H1 (cell line): ENCODE measurements around the gene ANKIB1. TPM values are rescaled to one million over a fixed set of nuclear protein-coding genes. Genes with fewer than 3 reads are reported as not detected.

Experiments used
- CTCF ChIA-PET: fragments of 300-600 bp; sonication (Branson Sonifier 250); formaldehyde crosslinking; loops from one replicate; lab custom pipeline; 2021; ENCODE audit not compliant: partially characterized antibody; lab: Charles Lee
- POLR2A ChIA-PET: fragments of 300-600 bp; sonication (Branson Sonifier 250); formaldehyde crosslinking; loops from one replicate; lab custom pipeline; 2021; ENCODE audit warnings: inconsistent platforms; ENCODE audit not compliant: partially characterized antibody; lab: Charles Lee
- DNase-seq, 2 experiments: peaks; one replicate each; pipeline versions ENCODE4 v3.0.0 to v3.0.0-alpha.2; 2010 to 2022; ENCODE audit warnings: low spot score in 2 of 2, low read depth in 1 of 2, mixed read lengths in 1 of 2
- FAIRE-seq: peaks from 2 replicates; lab custom pipeline; 2011; peaks lifted over from hg19 to GRCh38; lab: Jason Lieb, UNC
- H2AFZ ChIP-seq: 2 replicates; pipeline ENCODE4 v1.8.1; 2012; ENCODE audit warnings: low read length, inconsistent platforms
- H2AK5ac ChIP-seq: 2 replicates; pipeline ENCODE4 v1.6.1; 2013; ENCODE audit warnings: low read depth, low read length
- H2BK120ac ChIP-seq: replicated peaks from 2 replicates; pipeline ENCODE3; 2013; ENCODE audit warnings: low read depth, low read length, inconsistent platforms
- H2BK12ac ChIP-seq: 2 replicates; pipeline ENCODE4 v1.6.1; 2013; ENCODE audit warnings: low read depth, low read length
- H2BK15ac ChIP-seq: 2 replicates; pipeline ENCODE4 v1.6.1; 2013; ENCODE audit warnings: low read length
- H2BK20ac ChIP-seq: 2 replicates; pipeline ENCODE4 v1.6.1; 2013; ENCODE audit warnings: low read length
- H2BK5ac ChIP-seq: 2 replicates; pipeline ENCODE4 v1.6.1; 2013; ENCODE audit warnings: low read depth, low read length
- H3K14ac ChIP-seq: 2 replicates; pipeline ENCODE4 v1.6.1; 2013; ENCODE audit warnings: inconsistent platforms; ENCODE audit not compliant: insufficient read length
- H3K18ac ChIP-seq: 2 replicates; pipeline ENCODE4 v1.6.1; 2013; ENCODE audit warnings: low read length; ENCODE audit errors: extremely low read depth
- H3K23ac ChIP-seq: 2 replicates; pipeline ENCODE4 v1.6.1; 2013; ENCODE audit warnings: inconsistent platforms; ENCODE audit not compliant: insufficient read length
- H3K23me2 ChIP-seq: 2 replicates; pipeline ENCODE4 v1.6.1; 2013; ENCODE audit warnings: low read depth, low read length
- H3K27ac ChIP-seq: 2 replicates; pipeline ENCODE4 v1.6.1; 2011; ENCODE audit warnings: low read depth, low read length, inconsistent platforms
- H3K27me3 ChIP-seq, 4 experiments: replicated peaks in 1 of 4; 1 replicate in 1 of 4; 2 replicates in 3 of 4; pipeline versions ENCODE4 v1.6.1 to v1.8.1; 2011 to 2013; ENCODE audit warnings: low read length in 3 of 4, mild to moderate bottlenecking in 3 of 4, inconsistent platforms in 2 of 4, mixed read lengths in 2 of 4, moderate library complexity in 1 of 4; ENCODE audit not compliant: control insufficient read depth in 3 of 4, insufficient read depth in 3 of 4; ENCODE audit errors: extremely low read depth in 1 of 4
- H3K36me3 ChIP-seq, 4 experiments: 2 replicates each; pipeline versions ENCODE4 v1.6.1 to v1.8.1; 2011 to 2013; ENCODE audit warnings: mild to moderate bottlenecking in 4 of 4, low read length in 3 of 4, moderate library complexity in 2 of 4, control low read depth in 1 of 4, inconsistent platforms in 1 of 4; ENCODE audit not compliant: insufficient read depth in 4 of 4, control insufficient read depth in 2 of 4
- H3K4ac ChIP-seq: replicated peaks from 2 replicates; pipeline ENCODE3; 2013; ENCODE audit warnings: low read length, low read depth, mixed read lengths, inconsistent platforms; ENCODE audit not compliant: insufficient read length
- H3K4me1 ChIP-seq, 4 experiments: replicated peaks in 1 of 4; 1 replicate in 1 of 4; 2 replicates in 3 of 4; pipeline versions ENCODE4 v1.6.1 to v1.8.1; 2011 to 2013; ENCODE audit warnings: low read length in 3 of 4, inconsistent platforms in 2 of 4, mixed read lengths in 1 of 4; ENCODE audit not compliant: insufficient read depth in 4 of 4, control insufficient read depth in 3 of 4
- H3K4me2 ChIP-seq, 2 experiments: 2 replicates each; pipeline versions ENCODE4 v1.6.1 to v1.8.1; 2011 to 2013; ENCODE audit warnings: low read depth in 2 of 2, low read length in 2 of 2, control low read depth in 1 of 2, inconsistent platforms in 1 of 2, mild to moderate bottlenecking in 1 of 2; ENCODE audit not compliant: insufficient read depth in 1 of 2
- H3K4me3 ChIP-seq, 4 experiments: fragments of 200-600, 300-600 bp in 1 of 4; sonication (generic), shearing (Covaris generic), sonication (Bioruptor Twin) in 1 of 4; 2 replicates each; pipeline versions ENCODE4 v1.5.1 to v1.8.1; 2011 to 2016; ENCODE audit warnings: low read length in 4 of 4, low read depth in 3 of 4, control low read depth in 2 of 4, inconsistent platforms in 2 of 4, mild to moderate bottlenecking in 2 of 4, mixed read lengths in 1 of 4, moderate library complexity in 1 of 4; ENCODE audit not compliant: insufficient read depth in 2 of 4; ENCODE audit errors: extremely low read depth in 1 of 4
- H3K56ac ChIP-seq: replicated peaks from 2 replicates; pipeline ENCODE3; 2013; ENCODE audit warnings: low read depth, mild to moderate bottlenecking, mixed read lengths, low read length, inconsistent platforms; ENCODE audit not compliant: insufficient read length
- H3K79me1 ChIP-seq: 2 replicates; pipeline ENCODE4 v1.6.1; 2013; ENCODE audit warnings: low read depth, low read length, control low read depth
- H3K79me2 ChIP-seq, 2 experiments: 2 replicates each; pipeline versions ENCODE4 v1.6.1 to v1.8.1; 2012 to 2013; ENCODE audit warnings: low read length in 2 of 2, mild to moderate bottlenecking in 2 of 2, inconsistent platforms in 1 of 2; ENCODE audit not compliant: insufficient read depth in 2 of 2, control insufficient read depth in 1 of 2
- H3K9ac ChIP-seq, 4 experiments: replicated peaks in 1 of 4; 1 replicate in 1 of 4; 2 replicates in 3 of 4; pipeline versions ENCODE4 v1.6.1 to v1.8.1; 2011 to 2013; ENCODE audit warnings: low read depth in 3 of 4, low read length in 3 of 4, control low read depth in 2 of 4, mild to moderate bottlenecking in 2 of 4, moderate library complexity in 2 of 4, inconsistent platforms in 1 of 4; ENCODE audit errors: extremely low read depth in 1 of 4
- H3K9me3 ChIP-seq, 2 experiments: 2 replicates each; pipeline versions ENCODE4 v1.6.1 to v1.8.1; 2012 to 2013; ENCODE audit warnings: mild to moderate bottlenecking in 2 of 2, moderate library complexity in 2 of 2, control low read depth in 1 of 2, inconsistent platforms in 1 of 2, low read depth in 1 of 2, low read length in 1 of 2, mixed read lengths in 1 of 2; ENCODE audit not compliant: insufficient read depth in 2 of 2
- H4K20me1 ChIP-seq, 2 experiments: replicated peaks in 1 of 2; 2 replicates each; pipeline versions ENCODE3 to v1.8.1; 2011 to 2013; ENCODE audit warnings: inconsistent platforms in 2 of 2, low read length in 2 of 2, mild to moderate bottlenecking in 1 of 2; ENCODE audit not compliant: insufficient read depth in 2 of 2, control insufficient read depth in 1 of 2
- H4K5ac ChIP-seq: 2 replicates; pipeline ENCODE4 v1.6.1; 2013; ENCODE audit warnings: low read length, low read depth, mixed read lengths, inconsistent platforms; ENCODE audit not compliant: insufficient read length
- H4K8ac ChIP-seq: 2 replicates; pipeline ENCODE4 v1.8.0; 2013; ENCODE audit warnings: mild to moderate bottlenecking, moderate library complexity, low read length, inconsistent platforms; ENCODE audit not compliant: insufficient read depth; ENCODE audit errors: extremely low read depth
- H4K91ac ChIP-seq: replicated peaks from 2 replicates; pipeline ENCODE3; 2013; ENCODE audit warnings: low read length, mixed read lengths, inconsistent platforms; ENCODE audit not compliant: insufficient read length
- ATF2 ChIP-seq: IDR thresholded peaks from 2 replicates; pipeline ENCODE4 v1.6.1; 2012; ENCODE audit warnings: low read length, inconsistent platforms
- FOSL1 ChIP-seq: IDR thresholded peaks from 2 replicates; pipeline ENCODE4 v1.6.1; 2011; ENCODE audit warnings: mild to moderate bottlenecking, low read depth, low read length, moderate library complexity; ENCODE audit not compliant: insufficient read depth
- GABPA ChIP-seq: IDR thresholded peaks from 2 replicates; pipeline ENCODE4 v1.6.1; 2011; ENCODE audit warnings: mild to moderate bottlenecking, low read length, moderate library complexity, borderline replicate concordance; ENCODE audit not compliant: insufficient read depth
- RXRA ChIP-seq: IDR thresholded peaks from 2 replicates; pipeline ENCODE4 v1.6.1; 2011; ENCODE audit warnings: low read depth, mild to moderate bottlenecking, low read length, moderate library complexity; ENCODE audit not compliant: insufficient read depth
- SAP30 ChIP-seq: fragments of 300-600 bp; sonication (generic); IDR thresholded peaks from 2 replicates; pipeline ENCODE4 v1.7.1; 2012; ENCODE audit warnings: low read length, moderate library complexity, mild to moderate bottlenecking, inconsistent platforms; ENCODE audit not compliant: insufficient read depth, insufficient replicate concordance
- WGBS, 2 experiments: shearing (Covaris generic) in 1 of 2; methylation state at CpG; one replicate each; pipeline versions ENCODE4 v1.1.6 to v1.1.7; 2013 to 2015; ENCODE audit warnings: low lambda C conversion rate in 2 of 2, mixed read lengths in 2 of 2, inconsistent platforms in 1 of 2, low coverage in 1 of 2, missing lambda C conversion rate in 1 of 2; ENCODE audit not compliant: insufficient replicate concordance in 2 of 2, insufficient coverage in 1 of 2, insufficient read length in 1 of 2; ENCODE audit errors: extremely low coverage in 1 of 2, missing lambda C conversion rate in 1 of 2; 5-methylcytosine and 5-hydroxymethylcytosine counted together
- polyA plus RNA-seq, 7 experiments: library from polyadenylated mRNA; depleted of rRNA in 3 of 7; stranded (reverse) in 5 of 7; unstranded in 2 of 7; fragments of >200 nt in 5 of 7; fragments of 200-250 nt in 2 of 7; gene quantifications; 1 replicate in 5 of 7; 2 replicates in 1 of 7; 4 replicates in 1 of 7; pipeline versions ENCODE4 v1.2.1 to v1.2.3, GENCODE V29; 2011 to 2013; ENCODE audit warnings: missing spikeins in 2 of 7, mixed read lengths in 2 of 7
- total RNA-seq: library from RNA; stranded (reverse); fragmentation: NEBNext Ultra II Directional; extraction: Animal tissue kit (Norgen Biotek cat#: 25700); gene quantifications from 2 replicates; pipeline ENCODE4 v1.2.1, GENCODE V29; 2021

Gene ANKIB1
- total and polyA plus RNA-seq, 2 of the 8 experiments (the other 6 are each of a cell fraction or from before 2014, with no cell fraction given), result 19.2 to 43.0 TPM

- no peaks in the 10 kb centered on the region for H3K27me3 ChIP-seq
- no peak overlapping the region for H2BK20ac ChIP-seq
- no peak overlapping the region for H2BK15ac ChIP-seq
- DNase-seq (no peak), FAIRE-seq (no peak)
- 0 out of 2 replicates have a peak overlapping the region, but pooled peaks have one; percentile 81 for H3K18ac ChIP-seq
- H3K4me1 ChIP-seq, result no peaks in the 10 kb centered on the region
- peaks cover 3 to 5% of the 10 kb centered on the region in 2 experiments for H4K20me1 ChIP-seq
- H3K79me2 ChIP-seq, result peaks cover 0 to 21% of the 10 kb centered on the region in 2 experiments; a peak in 2 of 4 replicates
- CTCF ChIA-PET, result interaction anchor here (0.6 to 6.4 kb wide), 18 partner anchors 10 to 478 kb away, joined by 3 to 159 read pairs (median 6); partner anchors contain the start of genes ANKIB1, CYP51A1 and KRIT1
- no peak overlapping the region for H2BK12ac ChIP-seq
- no peaks in the 10 kb centered on the region for H3K9me3 ChIP-seq
- no peak overlapping the region for H3K23ac ChIP-seq
- H3K4ac ChIP-seq, result peak overlapping the region; percentile 69
- H2BK120ac ChIP-seq, result no peak overlapping the region
- no peak overlapping the region for H2AFZ ChIP-seq
- POLR2A ChIA-PET, result interaction anchor here (0.6 to 3.1 kb wide), 15 partner anchors 9 to 1886 kb away, joined by 3 to 34 read pairs (median 4); partner anchors contain the start of genes CYP51A1, PEX1 and RBM48
- H3K4me2 ChIP-seq, result peak overlapping the region; percentile 76 to 77
- H3K4me3 ChIP-seq, result peak overlapping the region; percentile 67 to 94 (median 89)
- H4K8ac ChIP-seq, result no peak overlapping the region
- no peak overlapping the region for H2BK5ac ChIP-seq
- H3K23me2 ChIP-seq, result peaks cover 3% of the 10 kb centered on the region; the same call in 1 of the 2 replicates
- no peak overlapping the region for H4K91ac ChIP-seq
- H4K5ac ChIP-seq, result no peak overlapping the region
- peaks cover 7 to 45% (median 33%) of the 10 kb centered on the region in 4 experiments for H3K36me3 ChIP-seq
- H3K27ac ChIP-seq, result no peak overlapping the region
- H2AK5ac ChIP-seq, result no peak overlapping the region
- 20% methylated on average over 11 of the region's 11 CpGs; no CpG with 5 or more reads in 1 of the 2 experiments for WGBS, 2 experiments
- no peak for TF ChIP-seq GABPA
- TF ChIP-seq RXRA, result no peak
- TF ChIP-seq SAP30, result peak; percentile 55
- TF ChIP-seq FOSL1, result no peak
- TF ChIP-seq ATF2, result 0 out of 2 replicates have a peak, but pooled peaks have one; percentile 59
- H3K14ac ChIP-seq, result no peak overlapping the region
- peak overlapping the region in 3 of 4 experiments; percentile 46 to 97 (median 97); a peak in 3 of 7 replicates for H3K9ac ChIP-seq
- no peaks in the 10 kb centered on the region; the same call in 1 of the 2 replicates for H3K79me1 ChIP-seq
- H3K56ac ChIP-seq, result no peak overlapping the region
Observed at GRCh38 chr7:92448205-92448747, 202.5 kb downstream of the ANKIB1 start.
